HepG2 (cell line): ENCODE data around the gene ITGB5. TPM values are rescaled to one million over a fixed set of nuclear protein-coding genes. Genes with fewer than 3 reads are reported as not detected.

Experiments used
- ELF3 ChIP-seq: IDR thresholded peaks from 2 replicates; pipeline ENCODE4 v1.6.1; 2016; ENCODE audit warnings: missing genetic modification reagents, missing compliant biosample characterization
- GATAD2A ChIP-seq: IDR thresholded peaks from 2 replicates; pipeline ENCODE4 v1.6.1; 2016
- HNF4A ChIP-seq: sonication (generic); formaldehyde crosslinking; IDR thresholded peaks from 2 replicates; pipeline ENCODE4 v1.4.0; 2020; ENCODE audit warnings: missing genetic modification reagents
- IRF2 ChIP-seq: IDR thresholded peaks from 2 replicates; pipeline ENCODE4 v1.6.1; 2018; ENCODE audit warnings: missing genetic modification reagents, missing compliant biosample characterization
- MED1 ChIP-seq: sonication (generic); formaldehyde crosslinking; IDR thresholded peaks from 2 replicates; pipeline ENCODE4 v1.4.0; 2020; ENCODE audit warnings: missing genetic modification reagents
- RXRB ChIP-seq: IDR thresholded peaks from 2 replicates; pipeline ENCODE4 v1.6.1; 2016; ENCODE audit warnings: borderline replicate concordance, missing genetic modification reagents, missing compliant biosample characterization
- TARDBP ChIP-seq: sonication (generic); formaldehyde crosslinking; IDR thresholded peaks from 2 replicates; pipeline ENCODE4 v1.8.0; 2022; ENCODE audit warnings: mild to moderate bottlenecking, missing genetic modification reagents
- ZMYM4 ChIP-seq: sonication (generic); formaldehyde crosslinking; IDR thresholded peaks from 2 replicates; pipeline ENCODE4 v1.8.1; 2023; ENCODE audit warnings: mild to moderate bottlenecking, missing genetic modification reagents
- ZNF354B ChIP-seq: sonication (generic); formaldehyde crosslinking; IDR thresholded peaks from 2 replicates; pipeline ENCODE4 v1.8.0; 2022; ENCODE audit warnings: mild to moderate bottlenecking, missing genetic modification reagents
- ZNF572 ChIP-seq: sonication (generic); formaldehyde crosslinking; IDR thresholded peaks from 2 replicates; pipeline ENCODE4 v1.5.1; 2020; ENCODE audit warnings: mild to moderate bottlenecking, missing genetic modification reagents
- ZNF589 ChIP-seq: sonication (generic); formaldehyde crosslinking; conservative IDR thresholded peaks from 2 replicates; pipeline ENCODE4 v1.8.0; 2022; ENCODE audit warnings: mild to moderate bottlenecking, moderate library complexity, missing genetic modification reagents
- ZNF644 ChIP-seq: IDR thresholded peaks from 2 replicates; pipeline ENCODE4 v1.6.1; 2016; ENCODE audit warnings: low read depth
- ZNF766 ChIP-seq: sonication (generic); formaldehyde crosslinking; IDR thresholded peaks from 2 replicates; pipeline ENCODE4 v1.5.0; 2020; ENCODE audit warnings: missing genetic modification reagents, borderline replicate concordance
- polyA plus RNA-seq, 8 experiments: library from polyadenylated mRNA; depleted of rRNA in 3 of 8; stranded (reverse) in 7 of 8; unstranded in 1 of 8; fragments of >200 nt; fragmentation: Illumina TruSeq in 4 of 8; extraction: Trizol in 4 of 8; gene quantifications; 2 replicates each; pipeline versions ENCODE4 v1.2.1 to v1.2.3, GENCODE V29; 2011 to 2016; ENCODE audit warnings: low read depth in 4 of 8, missing spikeins in 1 of 8, mixed read lengths in 1 of 8; ENCODE audit not compliant: insufficient read depth in 1 of 8
- total RNA-seq, 5 experiments: library from RNA; depleted of rRNA; stranded (reverse); fragments of >200 nt; fragmentation: Illumina TruSeq; extraction: Trizol; gene quantifications; 2 replicates each; pipeline ENCODE4 v1.2.3, GENCODE V29; 2016; ENCODE audit warnings: low read depth in 1 of 5
- TF ChIP-seq, protein P1 (sequence below): sonication (generic); formaldehyde crosslinking; IDR thresholded peaks from 2 replicates; pipeline ENCODE4 v1.4.0; 2020; ENCODE audit warnings: missing genetic modification reagents
- TF ChIP-seq, protein P2 (sequence below): sonication (generic); formaldehyde crosslinking; IDR thresholded peaks from 2 replicates; pipeline ENCODE4 v1.5.0; 2020; ENCODE audit warnings: mild to moderate bottlenecking, missing genetic modification reagents, borderline replicate concordance
- TF ChIP-seq, protein P3 (sequence below): sonication (generic); formaldehyde crosslinking; conservative IDR thresholded peaks from 2 replicates; pipeline ENCODE4 v1.4.0; 2020; ENCODE audit warnings: mild to moderate bottlenecking, missing genetic modification reagents, moderate library complexity
- TF ChIP-seq, protein P4 (sequence below): fragments of 450-650 bp; IDR thresholded peaks from 2 replicates; pipeline ENCODE4 v1.6.1; 2016

The ITGB5 gene
- total and polyA plus RNA-seq, 2 of the 13 experiments (the other 11 are each of a cell fraction or from before 2014, with no cell fraction given) = 74.1 to 343 TPM

DNA sequence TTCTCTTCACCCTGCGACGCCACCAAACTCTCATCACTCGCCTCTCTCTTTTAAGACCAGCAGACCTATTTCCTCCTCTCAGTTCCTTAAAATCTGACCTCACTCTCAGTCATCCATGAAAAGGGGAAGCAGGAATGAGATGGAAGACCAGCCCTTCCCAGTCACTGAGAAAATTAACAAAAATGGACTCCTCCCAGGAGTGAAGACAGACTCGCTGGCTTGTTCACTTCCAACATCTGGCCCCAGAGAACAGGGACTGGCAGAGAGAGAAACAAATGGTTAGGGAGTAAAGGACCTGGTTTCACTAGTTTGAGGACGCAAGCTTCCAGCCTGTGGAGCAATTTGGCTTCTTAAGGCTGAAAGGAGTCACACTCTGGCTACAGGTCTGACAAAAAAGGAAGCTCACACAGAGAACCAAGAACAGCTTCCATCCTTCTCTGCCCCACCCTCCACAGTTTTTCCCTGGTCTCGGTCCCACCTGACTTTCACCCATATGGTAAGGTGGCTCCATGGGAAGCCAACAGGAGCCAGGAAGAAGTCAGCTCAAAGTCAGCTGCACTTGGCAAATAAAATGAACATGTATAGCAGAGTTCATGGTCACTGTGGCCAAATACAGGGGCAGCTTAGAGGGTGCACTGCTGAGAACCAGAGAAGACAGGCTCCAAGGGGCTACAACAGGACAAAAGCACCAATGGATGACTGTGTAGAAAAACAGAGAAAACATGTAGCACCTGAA, 57.2 kb downstream of the ITGB5 start (continued):
- TF ChIP-seq, protein P1, sequence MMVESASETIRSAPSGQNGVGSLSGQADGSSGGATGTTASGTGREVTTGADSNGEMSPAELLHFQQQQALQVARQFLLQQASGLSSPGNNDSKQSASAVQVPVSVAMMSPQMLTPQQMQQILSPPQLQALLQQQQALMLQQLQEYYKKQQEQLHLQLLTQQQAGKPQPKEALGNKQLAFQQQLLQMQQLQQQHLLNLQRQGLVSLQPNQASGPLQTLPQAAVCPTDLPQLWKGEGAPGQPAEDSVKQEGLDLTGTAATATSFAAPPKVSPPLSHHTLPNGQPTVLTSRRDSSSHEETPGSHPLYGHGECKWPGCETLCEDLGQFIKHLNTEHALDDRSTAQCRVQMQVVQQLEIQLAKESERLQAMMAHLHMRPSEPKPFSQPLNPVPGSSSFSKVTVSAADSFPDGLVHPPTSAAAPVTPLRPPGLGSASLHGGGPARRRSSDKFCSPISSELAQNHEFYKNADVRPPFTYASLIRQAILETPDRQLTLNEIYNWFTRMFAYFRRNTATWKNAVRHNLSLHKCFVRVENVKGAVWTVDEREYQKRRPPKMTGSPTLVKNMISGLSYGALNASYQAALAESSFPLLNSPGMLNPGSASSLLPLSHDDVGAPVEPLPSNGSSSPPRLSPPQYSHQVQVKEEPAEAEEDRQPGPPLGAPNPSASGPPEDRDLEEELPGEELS = 0 out of 2 replicates have a peak, but pooled peaks have one; percentile 44
- 0 out of 2 replicates have a peak, but pooled peaks have one; percentile 34 for TF ChIP-seq TARDBP (CRISPR knock-in tag)
- 0 out of 2 replicates have a peak, but pooled peaks have one; percentile 51 for TF ChIP-seq ZNF572 (CRISPR knock-in tag)
- peak; percentile 56 for TF ChIP-seq GATAD2A (CRISPR knock-in tag)
- 0 out of 2 replicates have a peak, but pooled peaks have one; percentile 31 for TF ChIP-seq ZMYM4 (CRISPR knock-in tag)
- TF ChIP-seq ZNF589 = no peak
- TF ChIP-seq ZNF644 (CRISPR knock-in tag) = peak; percentile 63; the same call in 1 of the 2 replicates
- 0 out of 2 replicates have a peak, but pooled peaks have one; percentile 23 for TF ChIP-seq IRF2 (CRISPR knock-in tag)
- 0 out of 2 replicates have a peak, but pooled peaks have one; percentile 32 for TF ChIP-seq ZNF766 (CRISPR knock-in tag)
- TF ChIP-seq HNF4A = peak; percentile 72
- TF ChIP-seq, protein P2, sequence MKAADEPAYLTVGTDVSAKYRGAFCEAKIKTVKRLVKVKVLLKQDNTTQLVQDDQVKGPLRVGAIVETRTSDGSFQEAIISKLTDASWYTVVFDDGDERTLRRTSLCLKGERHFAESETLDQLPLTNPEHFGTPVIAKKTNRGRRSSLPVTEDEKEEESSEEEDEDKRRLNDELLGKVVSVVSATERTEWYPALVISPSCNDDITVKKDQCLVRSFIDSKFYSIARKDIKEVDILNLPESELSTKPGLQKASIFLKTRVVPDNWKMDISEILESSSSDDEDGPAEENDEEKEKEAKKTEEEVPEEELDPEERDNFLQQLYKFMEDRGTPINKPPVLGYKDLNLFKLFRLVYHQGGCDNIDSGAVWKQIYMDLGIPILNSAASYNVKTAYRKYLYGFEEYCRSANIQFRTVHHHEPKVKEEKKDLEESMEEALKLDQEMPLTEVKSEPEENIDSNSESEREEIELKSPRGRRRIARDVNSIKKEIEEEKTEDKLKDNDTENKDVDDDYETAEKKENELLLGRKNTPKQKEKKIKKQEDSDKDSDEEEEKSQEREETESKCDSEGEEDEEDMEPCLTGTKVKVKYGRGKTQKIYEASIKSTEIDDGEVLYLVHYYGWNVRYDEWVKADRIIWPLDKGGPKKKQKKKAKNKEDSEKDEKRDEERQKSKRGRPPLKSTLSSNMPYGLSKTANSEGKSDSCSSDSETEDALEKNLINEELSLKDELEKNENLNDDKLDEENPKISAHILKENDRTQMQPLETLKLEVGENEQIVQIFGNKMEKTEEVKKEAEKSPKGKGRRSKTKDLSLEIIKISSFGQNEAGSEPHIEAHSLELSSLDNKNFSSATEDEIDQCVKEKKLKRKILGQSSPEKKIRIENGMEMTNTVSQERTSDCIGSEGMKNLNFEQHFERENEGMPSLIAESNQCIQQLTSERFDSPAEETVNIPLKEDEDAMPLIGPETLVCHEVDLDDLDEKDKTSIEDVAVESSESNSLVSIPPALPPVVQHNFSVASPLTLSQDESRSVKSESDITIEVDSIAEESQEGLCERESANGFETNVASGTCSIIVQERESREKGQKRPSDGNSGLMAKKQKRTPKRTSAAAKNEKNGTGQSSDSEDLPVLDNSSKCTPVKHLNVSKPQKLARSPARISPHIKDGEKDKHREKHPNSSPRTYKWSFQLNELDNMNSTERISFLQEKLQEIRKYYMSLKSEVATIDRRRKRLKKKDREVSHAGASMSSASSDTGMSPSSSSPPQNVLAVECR = peak; percentile 42; the same call in 1 of the 2 replicates
- TF ChIP-seq ZNF354B (CRISPR knock-in tag) = no peak
- TF ChIP-seq ELF3 = peak; percentile 12; the same call in 1 of the 2 replicates
- peak; percentile 56 for TF ChIP-seq MED1 (CRISPR knock-in tag)
- TF ChIP-seq, protein P3, sequence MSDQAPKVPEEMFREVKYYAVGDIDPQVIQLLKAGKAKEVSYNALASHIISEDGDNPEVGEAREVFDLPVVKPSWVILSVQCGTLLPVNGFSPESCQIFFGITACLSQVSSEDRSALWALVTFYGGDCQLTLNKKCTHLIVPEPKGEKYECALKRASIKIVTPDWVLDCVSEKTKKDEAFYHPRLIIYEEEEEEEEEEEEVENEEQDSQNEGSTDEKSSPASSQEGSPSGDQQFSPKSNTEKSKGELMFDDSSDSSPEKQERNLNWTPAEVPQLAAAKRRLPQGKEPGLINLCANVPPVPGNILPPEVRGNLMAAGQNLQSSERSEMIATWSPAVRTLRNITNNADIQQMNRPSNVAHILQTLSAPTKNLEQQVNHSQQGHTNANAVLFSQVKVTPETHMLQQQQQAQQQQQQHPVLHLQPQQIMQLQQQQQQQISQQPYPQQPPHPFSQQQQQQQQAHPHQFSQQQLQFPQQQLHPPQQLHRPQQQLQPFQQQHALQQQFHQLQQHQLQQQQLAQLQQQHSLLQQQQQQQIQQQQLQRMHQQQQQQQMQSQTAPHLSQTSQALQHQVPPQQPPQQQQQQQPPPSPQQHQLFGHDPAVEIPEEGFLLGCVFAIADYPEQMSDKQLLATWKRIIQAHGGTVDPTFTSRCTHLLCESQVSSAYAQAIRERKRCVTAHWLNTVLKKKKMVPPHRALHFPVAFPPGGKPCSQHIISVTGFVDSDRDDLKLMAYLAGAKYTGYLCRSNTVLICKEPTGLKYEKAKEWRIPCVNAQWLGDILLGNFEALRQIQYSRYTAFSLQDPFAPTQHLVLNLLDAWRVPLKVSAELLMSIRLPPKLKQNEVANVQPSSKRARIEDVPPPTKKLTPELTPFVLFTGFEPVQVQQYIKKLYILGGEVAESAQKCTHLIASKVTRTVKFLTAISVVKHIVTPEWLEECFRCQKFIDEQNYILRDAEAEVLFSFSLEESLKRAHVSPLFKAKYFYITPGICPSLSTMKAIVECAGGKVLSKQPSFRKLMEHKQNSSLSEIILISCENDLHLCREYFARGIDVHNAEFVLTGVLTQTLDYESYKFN (CRISPR knock-in tag) = peak; percentile 56; the same call in 1 of the 2 replicates
- TF ChIP-seq, protein P4, sequence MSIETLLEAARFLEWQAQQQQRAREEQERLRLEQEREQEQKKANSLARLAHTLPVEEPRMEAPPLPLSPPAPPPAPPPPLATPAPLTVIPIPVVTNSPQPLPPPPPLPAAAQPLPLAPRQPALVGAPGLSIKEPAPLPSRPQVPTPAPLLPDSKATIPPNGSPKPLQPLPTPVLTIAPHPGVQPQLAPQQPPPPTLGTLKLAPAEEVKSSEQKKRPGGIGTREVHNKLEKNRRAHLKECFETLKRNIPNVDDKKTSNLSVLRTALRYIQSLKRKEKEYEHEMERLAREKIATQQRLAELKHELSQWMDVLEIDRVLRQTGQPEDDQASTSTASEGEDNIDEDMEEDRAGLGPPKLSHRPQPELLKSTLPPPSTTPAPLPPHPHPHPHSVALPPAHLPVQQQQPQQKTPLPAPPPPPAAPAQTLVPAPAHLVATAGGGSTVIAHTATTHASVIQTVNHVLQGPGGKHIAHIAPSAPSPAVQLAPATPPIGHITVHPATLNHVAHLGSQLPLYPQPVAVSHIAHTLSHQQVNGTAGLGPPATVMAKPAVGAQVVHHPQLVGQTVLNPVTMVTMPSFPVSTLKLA = no peak
- peak; percentile 66 for TF ChIP-seq RXRB (CRISPR knock-in tag)
